Chondrocyte (in vitro differentiated cells): ENCODE measurements around the gene SAMSN1. TPM values are rescaled to one million over a fixed set of nuclear protein-coding genes. Genes with fewer than 3 reads are reported as not detected.

Experiments
- DNase-seq: peaks from one replicate; pipeline ENCODE4 v3.0.0; 2021; ENCODE audit warnings: mixed read lengths, low spot score
- H3K27ac Mint-ChIP-seq: one replicate; pipeline ENCODE4 v1.8.0; 2021; ENCODE audit warnings: mild to moderate bottlenecking, moderate library complexity, mixed read lengths; ENCODE audit not compliant: unreplicated experiment
- H3K27me3 Mint-ChIP-seq: 2 replicates; pipeline ENCODE4 v1.8.0; 2021; ENCODE audit warnings: low read depth, mixed read lengths
- H3K36me3 Mint-ChIP-seq: 2 replicates; pipeline ENCODE4 v1.8.0; 2021; ENCODE audit warnings: low read depth, mixed read lengths
- H3K4me1 Mint-ChIP-seq: 2 replicates; pipeline ENCODE4 v1.8.0; 2021; ENCODE audit warnings: low read depth, mild to moderate bottlenecking, mixed read lengths
- H3K4me3 Mint-ChIP-seq: one replicate; pipeline ENCODE4 v1.8.0; 2021; ENCODE audit warnings: mild to moderate bottlenecking, moderate library complexity, mixed read lengths; ENCODE audit not compliant: unreplicated experiment
- H3K9me3 Mint-ChIP-seq: 2 replicates; pipeline ENCODE4 v1.8.0; 2021; ENCODE audit warnings: low read depth, mixed read lengths
- total RNA-seq: library from RNA; stranded (reverse); gene quantifications from 3 replicates; pipeline ENCODE4 v1.2.1, GENCODE V29; 2021
- TF ChIP-seq, protein P1 (sequence below): fragments of 200-600 bp; sonication (generic); IDR thresholded peaks from 2 replicates; pipeline ENCODE4 v1.5.0; 2021; ENCODE audit warnings: antibody characterized with exemption, mild to moderate bottlenecking, moderate library complexity

Gene SAMSN1
- total RNA-seq, 1 donor from 2014 or later, result not detected

DNA sequence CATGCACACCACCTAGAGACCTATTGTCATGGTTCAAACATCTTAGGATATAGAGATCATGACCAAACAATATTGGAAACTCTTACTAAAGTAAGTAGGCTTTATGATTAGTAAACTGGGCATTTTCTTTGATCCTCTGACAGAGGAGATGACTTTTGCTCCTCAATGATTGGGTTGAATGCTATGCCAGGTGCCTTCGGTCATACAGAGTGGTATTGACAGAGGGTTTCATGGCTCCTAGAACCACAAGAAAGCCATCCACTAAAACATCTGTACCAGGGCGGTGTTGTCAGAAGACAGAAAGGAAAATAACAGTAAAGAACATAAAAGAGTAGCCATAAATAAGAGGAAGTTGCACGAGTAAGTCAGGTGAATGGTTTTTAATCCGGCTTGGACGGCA, 20.8 kb upstream of the SAMSN1 start:
- DNase-seq, result no peak
- no peaks in the 10 kb centered on the region for H3K4me1 Mint-ChIP-seq
- H3K27me3 Mint-ChIP-seq, result no peaks in the 10 kb centered on the region
- no peak overlapping the region for H3K27ac Mint-ChIP-seq
- TF ChIP-seq, protein P1, sequence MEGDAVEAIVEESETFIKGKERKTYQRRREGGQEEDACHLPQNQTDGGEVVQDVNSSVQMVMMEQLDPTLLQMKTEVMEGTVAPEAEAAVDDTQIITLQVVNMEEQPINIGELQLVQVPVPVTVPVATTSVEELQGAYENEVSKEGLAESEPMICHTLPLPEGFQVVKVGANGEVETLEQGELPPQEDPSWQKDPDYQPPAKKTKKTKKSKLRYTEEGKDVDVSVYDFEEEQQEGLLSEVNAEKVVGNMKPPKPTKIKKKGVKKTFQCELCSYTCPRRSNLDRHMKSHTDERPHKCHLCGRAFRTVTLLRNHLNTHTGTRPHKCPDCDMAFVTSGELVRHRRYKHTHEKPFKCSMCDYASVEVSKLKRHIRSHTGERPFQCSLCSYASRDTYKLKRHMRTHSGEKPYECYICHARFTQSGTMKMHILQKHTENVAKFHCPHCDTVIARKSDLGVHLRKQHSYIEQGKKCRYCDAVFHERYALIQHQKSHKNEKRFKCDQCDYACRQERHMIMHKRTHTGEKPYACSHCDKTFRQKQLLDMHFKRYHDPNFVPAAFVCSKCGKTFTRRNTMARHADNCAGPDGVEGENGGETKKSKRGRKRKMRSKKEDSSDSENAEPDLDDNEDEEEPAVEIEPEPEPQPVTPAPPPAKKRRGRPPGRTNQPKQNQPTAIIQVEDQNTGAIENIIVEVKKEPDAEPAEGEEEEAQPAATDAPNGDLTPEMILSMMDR, result no peak
- no peaks in the 10 kb centered on the region for H3K36me3 Mint-ChIP-seq
- peaks cover 21% of the 10 kb centered on the region for H3K9me3 Mint-ChIP-seq
- H3K4me3 Mint-ChIP-seq, result no peak overlapping the region

DNA sequence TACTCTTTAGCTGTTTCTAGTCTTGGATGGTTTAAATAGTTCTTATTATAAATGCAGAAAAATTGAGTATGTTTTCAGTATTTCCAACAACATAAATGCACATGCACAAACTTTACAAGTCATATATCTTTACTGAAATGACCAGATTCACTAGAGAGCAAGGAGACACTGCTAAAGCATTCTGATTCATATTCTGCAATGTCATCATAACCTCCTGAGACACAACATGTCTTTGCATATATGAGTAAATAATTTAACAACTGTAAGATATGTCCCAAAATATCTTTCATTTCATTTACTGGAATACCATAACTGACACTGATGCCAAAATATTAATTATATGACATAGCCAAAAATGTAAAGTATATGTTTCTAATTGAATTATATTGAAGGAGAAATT, 16.8 kb upstream of the SAMSN1 start:
- no peak for DNase-seq
- Mint-ChIP-seq H3K27ac (no peak overlapping the region), H3K36me3 (no peaks in the 10 kb centered on the region), H3K4me3 (no peak overlapping the region), H3K4me1 (no peaks in the 10 kb centered on the region), H3K27me3 (no peaks in the 10 kb centered on the region), H3K9me3 (peaks cover 34% of the 10 kb centered on the region)
- TF ChIP-seq, protein P1, result no peak

DNA sequence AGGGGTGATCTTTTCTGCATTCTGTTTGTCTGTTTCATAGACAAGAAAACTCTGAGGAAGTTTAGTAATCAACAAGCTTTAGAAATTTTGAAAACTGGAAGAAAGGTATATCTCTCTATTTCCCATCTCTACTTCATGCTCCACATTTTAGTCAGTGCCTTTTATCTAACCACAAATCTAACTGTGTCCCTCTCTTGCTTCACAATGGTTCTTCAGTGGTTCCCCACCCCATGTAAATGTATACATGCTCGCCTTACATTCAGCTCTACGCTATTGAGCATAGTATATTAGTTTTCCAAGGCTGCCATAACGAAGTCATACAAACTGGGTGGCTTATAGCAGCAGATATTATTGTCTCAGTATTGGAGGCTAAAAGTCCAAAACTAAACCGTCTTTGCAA, 14.4 kb upstream of the SAMSN1 start:
- Mint-ChIP-seq H3K9me3 (peaks cover 28% of the 10 kb centered on the region), H3K4me3 (no peak overlapping the region), H3K4me1 (no peaks in the 10 kb centered on the region), H3K27me3 (no peaks in the 10 kb centered on the region), H3K27ac (no peak overlapping the region), H3K36me3 (no peaks in the 10 kb centered on the region)
- TF ChIP-seq, protein P1, result no peak
- no peak for DNase-seq

DNA sequence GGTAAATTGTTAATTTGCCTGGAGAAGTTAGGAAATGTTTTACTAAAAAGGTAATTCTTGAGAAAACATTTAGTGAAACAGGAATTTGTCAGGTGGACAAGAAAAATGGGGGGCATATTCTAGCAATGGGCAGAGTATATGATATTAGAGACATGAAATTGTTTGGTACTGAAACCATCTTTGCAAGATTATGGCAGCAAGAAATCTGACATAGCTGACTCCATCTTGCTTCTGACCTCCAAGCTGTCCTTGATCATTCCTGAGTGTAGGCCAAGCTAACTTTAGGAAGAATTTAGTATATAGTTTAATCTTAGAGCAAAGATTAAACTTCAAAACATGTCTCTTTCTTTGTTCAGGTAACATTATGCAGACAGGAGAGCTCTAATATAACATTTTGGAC, 14.0 kb upstream of the SAMSN1 start:
- TF ChIP-seq, protein P1, result no peak
- Mint-ChIP-seq H3K9me3 (peaks cover 24% of the 10 kb centered on the region), H3K27ac (no peak overlapping the region), H3K27me3 (no peaks in the 10 kb centered on the region), H3K4me3 (no peak overlapping the region), H3K36me3 (no peaks in the 10 kb centered on the region), H3K4me1 (no peaks in the 10 kb centered on the region)
- no peak for DNase-seq

DNA sequence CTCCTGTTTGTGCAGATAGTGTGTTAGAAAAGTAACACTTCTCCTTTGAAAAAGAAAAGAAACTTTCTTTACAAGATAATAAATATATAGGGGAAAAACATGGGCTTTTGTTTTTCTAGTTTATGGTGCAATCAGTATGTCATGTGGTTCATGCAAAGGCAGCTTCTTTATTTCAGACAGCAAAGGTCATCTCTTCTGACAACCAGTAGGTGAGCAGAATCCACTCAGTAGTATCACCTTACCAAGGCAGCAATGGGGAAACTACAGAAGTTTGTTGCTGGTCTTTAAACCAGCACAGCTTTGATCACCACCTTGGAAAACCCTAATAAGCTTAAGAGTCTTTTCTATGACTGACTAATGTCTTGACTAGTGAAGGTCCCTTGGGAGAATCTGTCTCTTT, 13.0 kb upstream of the SAMSN1 start:
- Mint-ChIP-seq H3K4me3 (no peak overlapping the region), H3K27ac (no peak overlapping the region), H3K4me1 (no peaks in the 10 kb centered on the region), H3K27me3 (no peaks in the 10 kb centered on the region), H3K9me3 (peaks cover 19% of the 10 kb centered on the region), H3K36me3 (no peaks in the 10 kb centered on the region)
- DNase-seq, result no peak
- TF ChIP-seq, protein P1, result no peak
